WTC11 (cell line): ENCODE measurements around the gene ZBTB7B. TPM values are rescaled to one million over a fixed set of nuclear protein-coding genes. Genes with fewer than 3 reads are reported as not detected.
"Not testable (repeated sequence)": the region's sequence is repeated elsewhere in the genome, so short reads cannot be mapped to it uniquely, and the experiment has no call there.

Source experiments
- ATAC-seq: fragments of 200-7000 bp; cut with Tn5 transposase; 2 replicates; pipeline ENCODE4 v1.10.0; 2021; ENCODE audit warnings: mild to moderate bottlenecking, moderate library complexity
- CTCF ChIA-PET: fragments of 300-600 bp; sonication (Branson Sonifier 250); formaldehyde crosslinking; loops from one replicate; lab custom pipeline; 2021; ENCODE audit warnings: antibody characterized with exemption; lab: Charles Lee
- POLR2A ChIA-PET: fragments of 350-600 bp; sonication (Branson Sonifier 250); formaldehyde crosslinking; loops from one replicate; lab custom pipeline; 2021; ENCODE audit warnings: antibody characterized with exemption; lab: Charles Lee
- DNase-seq: peaks from one replicate; pipeline ENCODE4 v3.0.0; 2021; ENCODE audit warnings: low spot score
- H3K27ac Mint-ChIP-seq: 2 replicates; pipeline ENCODE4 v1.8.0; 2021; ENCODE audit warnings: mixed read lengths
- H3K27me3 Mint-ChIP-seq: 2 replicates; pipeline ENCODE4 v1.8.0; 2021; ENCODE audit warnings: low read depth, mild to moderate bottlenecking, moderate library complexity, mixed read lengths
- H3K36me3 Mint-ChIP-seq: 2 replicates; pipeline ENCODE4 v1.8.0; 2021; ENCODE audit warnings: mixed read lengths
- H3K4me1 Mint-ChIP-seq: 2 replicates; pipeline ENCODE4 v1.8.0; 2022; ENCODE audit warnings: mixed read lengths
- H3K4me3 Mint-ChIP-seq: 2 replicates; pipeline ENCODE4 v1.8.0; 2021; ENCODE audit warnings: mild to moderate bottlenecking, moderate library complexity, mixed read lengths
- H3K9me3 Mint-ChIP-seq: 2 replicates; pipeline ENCODE4 v1.8.0; 2021; ENCODE audit warnings: mixed read lengths
- E2F4 ChIP-seq: sonication (generic); formaldehyde crosslinking; IDR thresholded peaks from 2 replicates; pipeline ENCODE4 v1.8.1; 2022; ENCODE audit warnings: low read depth, mild to moderate bottlenecking, moderate library complexity, missing genetic modification reagents, borderline replicate concordance
- GABPB1 ChIP-seq: sonication (generic); formaldehyde crosslinking; IDR thresholded peaks from 2 replicates; pipeline ENCODE4 v1.8.1; 2023; ENCODE audit warnings: mild to moderate bottlenecking, missing genetic modification reagents
- NFATC4 ChIP-seq: fragments of 250-450 bp; sonication (Bioruptor Pico); IDR thresholded peaks from 2 replicates; pipeline ENCODE4 v1.9.0; 2021; ENCODE audit warnings: mild to moderate bottlenecking
- ZMAT4 ChIP-seq: fragments of 250-450 bp; sonication (Bioruptor Pico); IDR thresholded peaks from 2 replicates; pipeline ENCODE4 v1.9.0; 2021; ENCODE audit warnings: mild to moderate bottlenecking
- total RNA-seq: library from RNA; stranded (reverse); gene quantifications from 3 replicates; pipeline ENCODE4 v1.2.3, GENCODE V29; 2021
- TF ChIP-seq, protein P1 (sequence below): sonication (generic); formaldehyde crosslinking; IDR thresholded peaks from 2 replicates; pipeline ENCODE4 v1.8.1; 2023; ENCODE audit warnings: mild to moderate bottlenecking, missing genetic modification reagents
- TF ChIP-seq, protein P2 (sequence below): sonication (generic); formaldehyde crosslinking; IDR thresholded peaks from 2 replicates; pipeline ENCODE4 v1.8.1; 2023; ENCODE audit warnings: mild to moderate bottlenecking, missing genetic modification reagents, moderate library complexity
- TF ChIP-seq, protein P3 (sequence below): sonication (generic); formaldehyde crosslinking; IDR thresholded peaks from 2 replicates; pipeline ENCODE4 v1.8.1; 2023; ENCODE audit warnings: mild to moderate bottlenecking, missing genetic modification reagents, borderline replicate concordance

ZBTB7B gene
- total RNA-seq, 1 experiment from 2014 or later: 29.8 TPM

DNA sequence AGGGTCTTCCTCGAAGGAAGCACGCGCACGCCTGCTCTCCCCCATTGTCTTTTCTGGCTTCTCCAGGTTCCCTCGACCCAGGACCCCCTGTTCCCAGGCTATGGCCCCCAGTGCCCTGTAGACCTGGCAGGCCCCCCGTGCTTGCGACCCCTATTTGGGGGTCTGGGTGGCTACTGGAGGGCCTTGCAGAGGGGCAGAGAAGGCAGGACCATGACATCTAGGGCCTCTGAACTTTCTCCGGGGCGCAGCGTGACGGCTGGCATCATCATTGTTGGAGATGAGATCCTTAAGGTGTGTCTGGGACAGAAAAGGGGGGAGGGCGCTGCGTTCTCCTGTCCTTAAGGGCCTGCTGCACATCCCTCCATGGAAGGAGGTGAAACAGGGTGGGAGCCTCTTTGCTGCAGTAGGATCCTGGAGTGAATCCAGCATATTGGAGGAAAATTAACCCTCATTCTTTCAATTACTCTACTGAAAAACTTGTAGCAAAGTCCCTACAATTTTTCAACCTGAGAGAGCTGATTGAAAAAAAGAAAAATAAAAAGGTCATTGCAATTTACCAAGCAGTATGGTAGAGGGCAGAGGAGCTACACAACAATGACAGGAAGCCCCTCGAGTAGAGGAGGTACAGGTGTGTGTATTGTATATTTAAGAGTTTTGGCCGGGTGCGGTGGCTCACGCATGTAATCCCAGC, 18.7 kb upstream of the ZBTB7B start:
- peaks cover 10% of the 10 kb centered on the region for H3K4me1 Mint-ChIP-seq
- POLR2A ChIA-PET: interaction anchor here (0.7 to 3.7 kb wide), 12 partner anchors 9 to 779 kb away, joined by 3 to 123 read pairs (median 8); partner anchors contain the start of genes LENEP, PBXIP1, PMVK and PYGO2
- peaks cover 38% of the 10 kb centered on the region for H3K36me3 Mint-ChIP-seq
- CTCF ChIA-PET: interaction anchor here (0.7 to 5.8 kb wide), 21 partner anchors 10 to 261 kb away, joined by 3 to 50 read pairs (median 5); partner anchors contain the start of genes ADAM15, CKS1B, LENEP and PBXIP1
- no peak overlapping the region for H3K4me3 Mint-ChIP-seq
- TF ChIP-seq E2F4 (CRISPR knock-in tag): no peak
- TF ChIP-seq NFATC4 (CRISPR knock-in tag): no peak
- TF ChIP-seq, protein P1, sequence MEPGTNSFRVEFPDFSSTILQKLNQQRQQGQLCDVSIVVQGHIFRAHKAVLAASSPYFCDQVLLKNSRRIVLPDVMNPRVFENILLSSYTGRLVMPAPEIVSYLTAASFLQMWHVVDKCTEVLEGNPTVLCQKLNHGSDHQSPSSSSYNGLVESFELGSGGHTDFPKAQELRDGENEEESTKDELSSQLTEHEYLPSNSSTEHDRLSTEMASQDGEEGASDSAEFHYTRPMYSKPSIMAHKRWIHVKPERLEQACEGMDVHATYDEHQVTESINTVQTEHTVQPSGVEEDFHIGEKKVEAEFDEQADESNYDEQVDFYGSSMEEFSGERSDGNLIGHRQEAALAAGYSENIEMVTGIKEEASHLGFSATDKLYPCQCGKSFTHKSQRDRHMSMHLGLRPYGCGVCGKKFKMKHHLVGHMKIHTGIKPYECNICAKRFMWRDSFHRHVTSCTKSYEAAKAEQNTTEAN (CRISPR knock-in tag): no peak
- TF ChIP-seq, protein P2, sequence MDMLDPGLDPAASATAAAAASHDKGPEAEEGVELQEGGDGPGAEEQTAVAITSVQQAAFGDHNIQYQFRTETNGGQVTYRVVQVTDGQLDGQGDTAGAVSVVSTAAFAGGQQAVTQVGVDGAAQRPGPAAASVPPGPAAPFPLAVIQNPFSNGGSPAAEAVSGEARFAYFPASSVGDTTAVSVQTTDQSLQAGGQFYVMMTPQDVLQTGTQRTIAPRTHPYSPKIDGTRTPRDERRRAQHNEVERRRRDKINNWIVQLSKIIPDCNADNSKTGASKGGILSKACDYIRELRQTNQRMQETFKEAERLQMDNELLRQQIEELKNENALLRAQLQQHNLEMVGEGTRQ (CRISPR knock-in tag): no peak
- no peaks in the 10 kb centered on the region for H3K27me3 Mint-ChIP-seq
- H3K9me3 Mint-ChIP-seq: no peaks in the 10 kb centered on the region
- ATAC-seq: no peak
- H3K27ac Mint-ChIP-seq: peak overlapping the region; percentile 70; the same call in 1 of the 2 replicates
- DNase-seq: no peak

DNA sequence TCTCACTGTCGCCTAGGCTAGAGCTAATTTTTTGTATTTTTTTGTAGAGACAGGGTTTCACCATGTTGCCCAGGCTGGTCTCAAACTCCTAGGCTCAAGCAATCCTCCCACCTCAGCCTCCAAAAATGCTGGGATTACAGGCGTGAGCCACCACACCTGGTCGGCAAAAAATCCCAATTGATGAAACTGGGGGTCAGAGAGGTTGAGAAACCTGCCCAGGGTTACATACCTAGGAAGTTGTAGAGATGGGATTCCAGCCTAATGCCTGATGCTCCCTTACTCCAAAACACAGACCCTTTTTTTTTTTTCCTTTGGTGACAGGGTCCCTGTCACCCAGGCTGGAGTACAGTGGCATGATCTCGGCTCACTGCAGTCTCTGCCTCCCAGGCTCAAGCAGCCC, 15.9 kb upstream of the ZBTB7B start:
- not testable (repeated sequence) for H3K27ac Mint-ChIP-seq, H3K9me3 Mint-ChIP-seq, H3K4me3 Mint-ChIP-seq, H3K27me3 Mint-ChIP-seq, ATAC-seq, H3K4me1 Mint-ChIP-seq, DNase-seq
- ChIA-PET POLR2A (interaction anchor here (0.7 to 1.2 kb wide), 2 partner anchors 14 to 16 kb away, joined by 3 to 7 read pairs; partner anchors contain the start of gene SHC1), CTCF (interaction anchor here (2.6 kb wide), 1 partner anchor 13 kb away, joined by 12 read pairs; no protein-coding TSS in a partner anchor)
- H3K36me3 Mint-ChIP-seq: peaks cover 26% of the 10 kb centered on the region

DNA sequence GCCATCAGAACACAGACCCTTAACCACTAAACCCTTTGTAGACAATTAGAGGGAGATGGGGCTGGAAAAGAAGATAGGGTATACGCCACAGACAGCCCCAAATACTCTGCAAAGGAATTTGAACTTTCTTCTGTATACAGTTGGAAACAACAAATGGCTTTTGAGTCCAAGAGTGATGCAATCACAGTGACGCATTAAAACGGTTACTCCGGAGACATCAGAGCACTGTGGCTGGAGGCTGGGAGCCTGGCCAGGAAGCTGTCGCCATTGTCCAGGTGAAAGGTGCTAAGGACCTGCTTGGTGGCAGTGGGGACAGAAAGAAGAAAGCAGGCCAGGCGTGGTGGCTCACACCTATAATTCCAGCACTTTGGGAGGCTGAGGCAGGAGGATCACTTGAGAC, 15.3 kb upstream of the ZBTB7B start:
- no peak overlapping the region for H3K4me3 Mint-ChIP-seq
- DNase-seq (no peak), ATAC-seq (no peak)
- ChIA-PET POLR2A (interaction anchor here (0.7 to 1.3 kb wide), 2 partner anchors 14 to 16 kb away, joined by 3 to 4 read pairs; partner anchors contain the start of gene SHC1), CTCF (interaction anchor here (2.6 kb wide), 1 partner anchor 12 kb away, joined by 12 read pairs; no protein-coding TSS in a partner anchor)
- H3K4me1 Mint-ChIP-seq: peaks cover 7% of the 10 kb centered on the region
- H3K27ac Mint-ChIP-seq: no peak overlapping the region
- no peaks in the 10 kb centered on the region for H3K27me3 Mint-ChIP-seq
- TF ChIP-seq, protein P2 (CRISPR knock-in tag): no peak
- TF ChIP-seq ZMAT4 (CRISPR knock-in tag): no peak
- TF ChIP-seq, protein P3, sequence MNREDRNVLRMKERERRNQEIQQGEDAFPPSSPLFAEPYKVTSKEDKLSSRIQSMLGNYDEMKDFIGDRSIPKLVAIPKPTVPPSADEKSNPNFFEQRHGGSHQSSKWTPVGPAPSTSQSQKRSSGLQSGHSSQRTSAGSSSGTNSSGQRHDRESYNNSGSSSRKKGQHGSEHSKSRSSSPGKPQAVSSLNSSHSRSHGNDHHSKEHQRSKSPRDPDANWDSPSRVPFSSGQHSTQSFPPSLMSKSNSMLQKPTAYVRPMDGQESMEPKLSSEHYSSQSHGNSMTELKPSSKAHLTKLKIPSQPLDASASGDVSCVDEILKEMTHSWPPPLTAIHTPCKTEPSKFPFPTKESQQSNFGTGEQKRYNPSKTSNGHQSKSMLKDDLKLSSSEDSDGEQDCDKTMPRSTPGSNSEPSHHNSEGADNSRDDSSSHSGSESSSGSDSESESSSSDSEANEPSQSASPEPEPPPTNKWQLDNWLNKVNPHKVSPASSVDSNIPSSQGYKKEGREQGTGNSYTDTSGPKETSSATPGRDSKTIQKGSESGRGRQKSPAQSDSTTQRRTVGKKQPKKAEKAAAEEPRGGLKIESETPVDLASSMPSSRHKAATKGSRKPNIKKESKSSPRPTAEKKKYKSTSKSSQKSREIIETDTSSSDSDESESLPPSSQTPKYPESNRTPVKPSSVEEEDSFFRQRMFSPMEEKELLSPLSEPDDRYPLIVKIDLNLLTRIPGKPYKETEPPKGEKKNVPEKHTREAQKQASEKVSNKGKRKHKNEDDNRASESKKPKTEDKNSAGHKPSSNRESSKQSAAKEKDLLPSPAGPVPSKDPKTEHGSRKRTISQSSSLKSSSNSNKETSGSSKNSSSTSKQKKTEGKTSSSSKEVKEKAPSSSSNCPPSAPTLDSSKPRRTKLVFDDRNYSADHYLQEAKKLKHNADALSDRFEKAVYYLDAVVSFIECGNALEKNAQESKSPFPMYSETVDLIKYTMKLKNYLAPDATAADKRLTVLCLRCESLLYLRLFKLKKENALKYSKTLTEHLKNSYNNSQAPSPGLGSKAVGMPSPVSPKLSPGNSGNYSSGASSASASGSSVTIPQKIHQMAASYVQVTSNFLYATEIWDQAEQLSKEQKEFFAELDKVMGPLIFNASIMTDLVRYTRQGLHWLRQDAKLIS (CRISPR knock-in tag): no peak
- TF ChIP-seq GABPB1 (CRISPR knock-in tag): 0 out of 2 replicates have a peak, but pooled peaks have one; percentile 32
- peaks cover 26% of the 10 kb centered on the region for H3K36me3 Mint-ChIP-seq
- no peaks in the 10 kb centered on the region for H3K9me3 Mint-ChIP-seq
